Smooth muscle cell of the brain vasculature (primary cell): Measurements from ENCODE around the gene ACSL5.
"Not testable (repeated sequence)": the region's sequence is repeated elsewhere in the genome, so short reads cannot be mapped to it uniquely, and the experiment has no call there.

ENCODE experiments used
- DNase-seq: peaks from one replicate; pipeline ENCODE4 v3.0.0-alpha.2; 2012; ENCODE audit warnings: low read depth, low spot score

The ACSL5 gene

GRCh38 chr10:112461029-112461887, 87.3 kb downstream of the ACSL5 start:
- DNase-seq, result no peak

DNA sequence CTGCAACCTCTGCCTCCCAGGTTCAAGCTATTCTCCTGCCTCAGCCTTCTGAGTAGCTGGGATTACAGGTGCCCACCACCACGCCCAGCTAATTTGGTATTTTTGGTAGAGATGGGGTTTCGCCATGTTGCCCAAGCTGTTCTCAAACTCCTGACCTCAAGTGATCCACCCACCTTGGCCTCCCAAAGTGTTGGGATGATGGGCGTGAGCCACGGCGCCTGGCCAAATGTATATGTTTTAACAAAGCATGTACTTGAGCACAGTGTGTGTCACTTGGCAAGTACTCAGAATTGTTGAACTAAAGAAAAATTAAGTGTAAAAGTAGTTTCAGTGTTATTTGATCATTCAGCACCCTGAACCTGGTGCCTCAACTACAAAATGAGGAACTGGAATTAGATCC, 90.2 kb downstream of the ACSL5 start:
- not testable (repeated sequence) for DNase-seq

DNA sequence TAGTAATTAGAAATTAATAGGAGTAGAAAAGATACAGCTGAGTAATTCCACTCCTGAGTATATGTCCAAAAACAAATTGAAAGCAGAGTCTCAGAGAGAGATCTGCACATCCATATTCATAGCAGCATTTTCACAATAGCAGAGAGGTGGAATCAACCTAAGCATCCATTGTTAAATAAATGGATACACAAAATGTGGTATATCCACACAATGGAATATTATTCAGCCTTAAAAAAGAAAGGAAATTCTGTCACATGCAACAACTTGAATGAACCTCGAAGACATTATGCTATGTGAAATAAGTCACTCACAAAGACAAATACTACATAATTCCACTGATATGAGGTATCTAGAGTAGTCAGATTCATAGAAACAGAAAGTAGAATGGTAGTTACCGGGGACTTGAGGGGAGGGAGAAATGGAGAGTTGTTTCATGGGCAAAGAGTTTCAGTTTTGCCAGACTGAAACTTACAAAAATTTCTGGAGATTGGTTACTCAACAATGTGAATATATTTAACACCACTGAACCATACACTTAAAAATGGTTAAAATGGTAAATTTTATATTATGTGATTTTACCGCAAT, 91.5 kb downstream of the ACSL5 start:
- no peak for DNase-seq

GRCh38 chr10:112466802-112467201, 92.9 kb downstream of the ACSL5 start:
- no peak for DNase-seq

DNA sequence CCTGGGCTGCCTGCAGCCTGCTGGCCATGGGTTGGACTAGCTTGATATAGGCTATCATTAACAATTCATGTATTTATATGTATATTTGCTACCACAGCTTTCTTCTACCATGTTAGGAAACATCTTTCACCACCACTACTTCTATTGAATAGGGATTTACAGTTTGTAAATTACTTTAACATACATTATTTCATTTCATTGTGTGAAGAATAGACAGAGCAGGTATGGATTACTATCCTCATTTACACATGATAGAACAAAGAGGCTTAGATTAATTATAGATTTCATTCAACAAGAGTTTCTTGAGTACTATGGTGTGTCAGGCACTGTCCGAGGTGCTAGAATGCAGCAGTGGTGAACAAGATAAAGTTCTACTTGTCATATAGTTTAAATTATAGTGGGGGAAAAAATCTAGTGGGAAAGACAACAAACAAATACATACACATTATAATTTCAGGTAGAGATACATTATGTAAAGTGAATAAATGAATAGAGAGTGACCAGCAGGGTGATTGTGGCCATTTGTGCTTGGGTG, 93.7 kb downstream of the ACSL5 start:
- DNase-seq, result no peak

- DNase-seq, result no peak
Observed at GRCh38 chr10:112471878-112472487, 98.1 kb downstream of the ACSL5 start.

DNA sequence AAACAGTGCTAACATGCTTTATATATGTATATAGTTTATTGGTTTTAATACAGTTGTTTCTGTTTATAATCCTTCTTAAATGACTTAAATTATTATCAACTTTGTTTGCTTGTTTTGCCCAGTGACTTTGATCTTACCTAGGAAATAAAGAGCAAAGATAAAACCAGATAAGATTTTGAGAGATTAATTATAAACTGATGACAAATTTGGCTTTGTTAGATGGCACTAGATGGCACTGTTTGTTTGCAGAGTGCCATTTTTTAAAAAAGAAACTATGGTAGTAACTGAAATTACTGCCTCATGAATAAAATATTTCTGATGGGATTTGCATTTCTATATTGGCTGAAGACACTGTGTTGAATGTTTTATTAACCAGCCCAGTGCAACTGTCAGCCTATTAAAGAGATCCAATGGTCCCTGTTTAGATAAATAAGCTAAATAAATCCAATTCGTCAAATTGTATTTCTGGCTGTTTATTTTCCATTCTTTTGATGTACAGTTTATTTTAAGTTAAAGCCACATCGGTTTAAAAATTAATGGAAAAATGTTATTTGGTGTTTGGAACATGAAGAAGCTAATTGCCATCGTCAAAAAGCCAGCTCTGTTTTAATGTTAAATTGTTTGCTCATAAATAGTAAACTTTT, 101.8 kb downstream of the ACSL5 start:
- no peak for DNase-seq
